DOHH2 (cell line): ENCODE measurements around the gene POFUT2.

Experiments
- H3F3A ChIP-seq: fragments of 200-600 bp; sonication (generic), shearing (Covaris generic); 2 replicates; pipeline ENCODE4 v1.6.0; 2016; ENCODE audit warnings: antibody characterized with exemption, mild to moderate bottlenecking; ENCODE audit not compliant: control insufficient read depth, insufficient read depth
- H3K27ac ChIP-seq: fragments of 200-600 bp; sonication (generic); 2 replicates; pipeline ENCODE4 v1.5.1; 2014; ENCODE audit warnings: low read depth, mild to moderate bottlenecking, low read length, moderate library complexity
- H3K27me3 ChIP-seq: fragments of 200-600 bp; sonication (generic); 2 replicates; pipeline ENCODE4 v1.6.1; 2014; ENCODE audit warnings: mild to moderate bottlenecking, low read length, mixed read lengths; ENCODE audit not compliant: control insufficient read depth
- H3K36me3 ChIP-seq: fragments of 200-600 bp; sonication (generic); 2 replicates; pipeline ENCODE4 v1.6.1; 2014; ENCODE audit warnings: mild to moderate bottlenecking, low read length, moderate library complexity, mixed read lengths; ENCODE audit not compliant: control insufficient read depth
- H3K4me1 ChIP-seq: fragments of 200-600 bp; sonication (generic); 2 replicates; pipeline ENCODE4 v1.6.1; 2014; ENCODE audit warnings: mild to moderate bottlenecking, low read length, mixed read lengths; ENCODE audit not compliant: control insufficient read depth
- H3K4me2 ChIP-seq: fragments of 200-600 bp; sonication (generic); 2 replicates; pipeline ENCODE4 v1.6.0; 2014; ENCODE audit warnings: mild to moderate bottlenecking, low read length, moderate library complexity
- H3K4me3 ChIP-seq: fragments of 200-600 bp; sonication (generic); 2 replicates; pipeline ENCODE4 v1.5.1; 2014; ENCODE audit warnings: mild to moderate bottlenecking, low read length, mixed read lengths
- H3K79me2 ChIP-seq: fragments of 200-600 bp; sonication (generic); 2 replicates; pipeline ENCODE4 v1.6.1; 2014; ENCODE audit warnings: mild to moderate bottlenecking, low read length, mixed read lengths; ENCODE audit not compliant: control insufficient read depth
- H3K9me2 ChIP-seq: fragments of 200-600 bp; sonication (generic); replicated peaks from 2 replicates; pipeline ENCODE4 v1.6.1; 2014; ENCODE audit warnings: mild to moderate bottlenecking, low read length, mixed read lengths; ENCODE audit not compliant: control insufficient read depth
- H3K9me3 ChIP-seq: fragments of 200-600 bp; sonication (generic); 2 replicates; pipeline ENCODE4 v1.6.1; 2014; ENCODE audit warnings: antibody characterized with exemption, low read length, mixed read lengths; ENCODE audit not compliant: control insufficient read depth, insufficient read depth
- H4K20me1 ChIP-seq: fragments of 200-600 bp; sonication (generic); 2 replicates; pipeline ENCODE4 v1.6.0; 2014; ENCODE audit warnings: low read depth, mild to moderate bottlenecking, antibody characterized with exemption, low read length, moderate library complexity; ENCODE audit not compliant: control insufficient read depth, insufficient read depth
- CTCF ChIP-seq: fragments of 200-600 bp; sonication (generic); IDR thresholded peaks from one replicate; pipeline ENCODE4 v1.5.1; 2014; ENCODE audit warnings: antibody characterized with exemption, mild to moderate bottlenecking, low read depth, low read length; ENCODE audit not compliant: poor library complexity, severe bottlenecking
- EZH2phosphoT487 ChIP-seq: fragments of 200-600 bp; sonication (generic); IDR thresholded peaks from 2 replicates; pipeline ENCODE4 v1.6.1; 2017; ENCODE audit warnings: borderline replicate concordance, mild to moderate bottlenecking, antibody characterized with exemption, low read length, moderate library complexity, mixed read lengths

Gene POFUT2

DNA sequence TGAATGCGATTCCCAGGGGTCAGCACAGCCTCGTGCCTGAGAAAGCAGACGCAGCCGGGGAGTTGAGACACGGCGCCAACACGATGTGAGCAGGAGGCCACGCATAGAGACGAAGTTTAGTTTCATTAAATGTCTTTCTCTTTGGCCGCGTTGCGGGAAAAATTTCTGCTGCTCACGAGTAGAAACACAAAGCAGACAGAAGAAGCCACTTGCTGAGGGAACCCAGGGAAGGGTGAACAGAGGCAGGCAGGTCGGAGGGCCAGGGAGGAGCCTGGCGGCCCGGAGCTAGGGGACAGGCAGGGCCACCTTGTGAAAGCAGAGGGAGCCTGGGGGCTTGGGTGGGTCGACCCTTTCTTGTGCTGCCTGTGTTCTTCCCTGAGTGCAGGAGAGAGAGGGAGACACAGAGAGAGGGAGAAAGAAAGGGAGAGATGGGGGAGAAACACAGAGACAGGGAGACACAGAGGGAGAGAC is 33.2 kb downstream of the POFUT2 start:
- no peaks in the 10 kb centered on the region for H3F3A ChIP-seq
- H3K4me2 ChIP-seq = no peak overlapping the region
- no peaks in the 10 kb centered on the region for H4K20me1 ChIP-seq
- H3K4me1 ChIP-seq = peaks cover 6% of the 10 kb centered on the region; the same call in 1 of the 2 replicates
- no peaks in the 10 kb centered on the region for H3K79me2 ChIP-seq
- no peaks in the 10 kb centered on the region for H3K9me3 ChIP-seq
- H3K36me3 ChIP-seq = no peaks in the 10 kb centered on the region
- H3K4me3 ChIP-seq = no peak overlapping the region
- no peaks in the 10 kb centered on the region for H3K9me2 ChIP-seq
- TF ChIP-seq CTCF = no peak
- no peak for TF ChIP-seq EZH2phosphoT487
- no peaks in the 10 kb centered on the region for H3K27me3 ChIP-seq
- no peak overlapping the region for H3K27ac ChIP-seq

DNA sequence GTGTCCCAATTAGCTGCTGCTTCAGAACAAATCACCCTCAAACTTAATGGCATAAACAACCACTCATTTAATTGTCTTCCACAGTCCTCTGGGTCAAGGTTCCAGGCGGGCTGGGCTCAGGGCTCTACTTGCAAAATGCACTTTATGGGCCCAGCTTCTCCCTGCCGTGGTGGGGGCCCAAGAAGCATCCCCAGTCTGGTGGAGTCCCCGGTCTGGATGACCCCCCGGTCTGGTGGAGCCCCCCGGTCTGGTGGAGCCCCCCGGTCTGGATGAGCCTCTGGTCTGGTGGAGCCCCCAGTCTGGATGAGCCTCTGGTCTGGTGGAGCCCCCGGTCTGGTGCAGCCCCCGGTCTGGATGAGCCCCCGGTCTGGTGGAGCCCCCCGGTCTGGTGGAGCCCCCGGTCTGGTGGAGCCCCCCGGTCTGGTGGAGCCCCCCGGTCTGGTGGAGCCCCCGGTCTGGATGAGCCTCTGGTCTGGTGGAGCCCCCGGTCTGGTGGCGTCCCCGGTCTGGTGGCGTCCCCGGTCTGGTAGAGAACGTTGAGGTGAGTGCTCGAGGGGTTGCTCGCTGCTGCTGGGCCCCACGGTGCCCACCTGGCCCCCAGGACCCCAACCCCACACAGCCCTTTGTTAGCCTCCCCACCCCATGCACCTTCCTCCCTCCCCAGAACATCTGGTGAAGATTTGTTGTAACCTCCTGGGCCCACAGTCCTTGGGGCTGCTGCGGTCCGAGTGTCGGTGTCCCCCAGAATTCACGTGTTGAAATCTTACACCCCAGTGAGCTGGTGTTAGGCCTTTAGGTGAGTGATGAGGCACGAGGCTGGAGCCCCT is 33.8 kb downstream of the POFUT2 start:
- no peak overlapping the region for H3K27ac ChIP-seq
- no peaks in the 10 kb centered on the region for H3K27me3 ChIP-seq
- peaks cover 6% of the 10 kb centered on the region; the same call in 1 of the 2 replicates for H3K4me1 ChIP-seq
- no peaks in the 10 kb centered on the region for H3K9me2 ChIP-seq
- H4K20me1 ChIP-seq = no peaks in the 10 kb centered on the region
- H3K4me2 ChIP-seq = no peak overlapping the region
- H3K4me3 ChIP-seq = no peak overlapping the region
- no peaks in the 10 kb centered on the region for H3K36me3 ChIP-seq
- H3F3A ChIP-seq = no peaks in the 10 kb centered on the region
- no peaks in the 10 kb centered on the region for H3K9me3 ChIP-seq
- no peaks in the 10 kb centered on the region for H3K79me2 ChIP-seq
- TF ChIP-seq CTCF (no peak), EZH2phosphoT487 (no peak)

DNA sequence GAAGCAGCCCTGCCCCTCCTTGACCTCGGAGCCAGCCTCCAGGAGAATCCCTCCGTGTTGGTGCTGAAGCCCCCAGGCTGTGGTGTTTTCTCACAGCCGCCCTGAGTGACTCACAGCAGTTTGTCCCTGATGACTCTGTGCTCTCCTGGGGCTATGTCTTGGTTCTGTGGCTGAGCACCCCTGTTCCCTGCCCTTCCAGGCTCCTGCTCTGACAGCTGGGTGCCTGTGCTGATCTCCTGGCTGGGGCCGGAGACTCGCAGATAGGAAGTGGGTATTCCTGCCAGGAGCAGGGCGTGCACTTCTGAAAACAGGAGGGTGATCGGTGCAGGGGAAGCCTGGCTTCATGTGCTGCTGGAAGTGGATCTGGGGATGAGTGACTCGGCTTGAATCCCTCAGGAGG is 34.5 kb downstream of the POFUT2 start:
- Histone ChIP-seq H3K4me3 (no peak overlapping the region), H3K4me2 (no peak overlapping the region)

More for the DNA sequence above, 34.5 kb downstream of the POFUT2 start:
- Histone ChIP-seq H3K36me3 (no peaks in the 10 kb centered on the region), H3K27ac (no peak overlapping the region), H3K79me2 (no peaks in the 10 kb centered on the region), H4K20me1 (no peaks in the 10 kb centered on the region), H3K4me1 (peaks cover 6% of the 10 kb centered on the region; the same call in 1 of the 2 replicates), H3F3A (no peaks in the 10 kb centered on the region), H3K9me2 (no peaks in the 10 kb centered on the region), H3K27me3 (no peaks in the 10 kb centered on the region), H3K9me3 (no peaks in the 10 kb centered on the region)
- TF ChIP-seq EZH2phosphoT487 = no peak
- TF ChIP-seq CTCF = no peak
